IMR-90 (cell line): ENCODE measurements around the gene KCNJ1. TPM values are rescaled to one million over a fixed set of nuclear protein-coding genes. Genes with fewer than 3 reads are reported as not detected.

Experiments used
- ATAC-seq: fragments of 200-7000 bp; cut with Tn5 transposase; 2 replicates; pipeline ENCODE4 v1.9.1; 2020; ENCODE audit warnings: low read depth, mild to moderate bottlenecking, moderate library complexity
- BruUV-seq: library from RNA; stranded (reverse); fragments of 400-500 nt; replicated peaks from 2 replicates; lab custom pipeline; 2021; lab: Mats Ljungman, UMichigan
- CTCF ChIA-PET: fragments of 300-600 bp; formaldehyde crosslinking; extraction: SDS; loops from one replicate; lab custom pipeline; 2021; ENCODE audit warnings: antibody characterized with exemption; lab: Yijun Ruan, JAX
- POLR2A ChIA-PET: fragments of 300-600 bp; sonication (Branson Sonifier 250); formaldehyde crosslinking; loops from one replicate; lab custom pipeline; 2022; ENCODE audit warnings: antibody characterized with exemption; ENCODE audit not compliant: unreplicated experiment; lab: Charles Lee
- DNase-seq: peaks from one replicate; pipeline ENCODE4 v3.0.0; 2013
- H2AFZ ChIP-seq: replicated peaks from 2 replicates; pipeline ENCODE3; 2013; ENCODE audit warnings: low read length, mild to moderate bottlenecking; ENCODE audit not compliant: poor library complexity
- H2AK5ac ChIP-seq: 2 replicates; pipeline ENCODE4 v1.6.1; 2013; ENCODE audit warnings: low read depth, low read length, inconsistent platforms
- H2AK9ac ChIP-seq: replicated peaks from 2 replicates; pipeline ENCODE3; 2013; ENCODE audit warnings: mild to moderate bottlenecking, low read depth, low read length, moderate library complexity; ENCODE audit not compliant: poor library complexity
- H2BK120ac ChIP-seq: 2 replicates; pipeline ENCODE4 v1.6.1; 2013; ENCODE audit warnings: low read depth, low read length, inconsistent platforms
- H2BK15ac ChIP-seq: 3 replicates; pipeline ENCODE4 v1.6.1; 2013; ENCODE audit warnings: low read depth, low read length, inconsistent platforms
- H2BK20ac ChIP-seq: 2 replicates; pipeline ENCODE4 v1.6.1; 2013; ENCODE audit warnings: low read depth, mild to moderate bottlenecking, inconsistent platforms, low read length, moderate library complexity
- H2BK5ac ChIP-seq: 2 replicates; pipeline ENCODE4 v1.6.1; 2013; ENCODE audit warnings: mild to moderate bottlenecking, low read depth, low read length, inconsistent platforms; ENCODE audit not compliant: poor library complexity, severe bottlenecking
- H3K14ac ChIP-seq: replicated peaks from 2 replicates; pipeline ENCODE4 v1.6.1; 2013; ENCODE audit warnings: low read depth, low read length, inconsistent platforms
- H3K18ac ChIP-seq: 2 replicates; pipeline ENCODE4 v1.6.1; 2013; ENCODE audit warnings: low read depth, low read length, control low read depth
- H3K23ac ChIP-seq: 2 replicates; pipeline ENCODE4 v1.6.1; 2013; ENCODE audit warnings: low read depth, low read length, inconsistent platforms
- H3K27ac ChIP-seq: 2 replicates; pipeline ENCODE4 v1.5.1; 2013; ENCODE audit warnings: mild to moderate bottlenecking, control low read depth, low read length; ENCODE audit not compliant: insufficient read depth
- H3K27me3 ChIP-seq: 2 replicates; pipeline ENCODE4 v1.6.1; 2013; ENCODE audit warnings: low read length; ENCODE audit not compliant: control insufficient read depth, insufficient read depth
- H3K36me3 ChIP-seq: 2 replicates; pipeline ENCODE4 v1.6.1; 2013; ENCODE audit warnings: low read length, mixed read lengths; ENCODE audit not compliant: control insufficient read depth, insufficient read depth
- H3K4ac ChIP-seq: 2 replicates; pipeline ENCODE4 v1.6.1; 2013; ENCODE audit warnings: low read depth, low read length, inconsistent platforms
- H3K4me1 ChIP-seq: 2 replicates; pipeline ENCODE4 v1.6.1; 2013; ENCODE audit warnings: low read length, mixed read lengths; ENCODE audit not compliant: control insufficient read depth, insufficient read depth
- H3K4me2 ChIP-seq: 2 replicates; pipeline ENCODE4 v1.6.1; 2013; ENCODE audit warnings: low read depth, mild to moderate bottlenecking, control low read depth, low read length, moderate library complexity
- H3K4me3 ChIP-seq: 2 replicates; pipeline ENCODE4 v1.5.1; 2013; ENCODE audit warnings: low read depth, mild to moderate bottlenecking, control low read depth, low read length, moderate library complexity; ENCODE audit not compliant: insufficient read depth
- H3K56ac ChIP-seq: 2 replicates; pipeline ENCODE4 v1.6.1; 2013; ENCODE audit warnings: low read length, inconsistent platforms; ENCODE audit not compliant: insufficient read depth; ENCODE audit errors: extremely low read depth
- H3K79me1 ChIP-seq, 2 experiments: 2 replicates each; pipeline ENCODE4 v1.6.1; 2013; ENCODE audit warnings: low read length in 2 of 2, inconsistent platforms in 1 of 2, low read depth in 1 of 2
- H3K9ac ChIP-seq: 2 replicates; pipeline ENCODE4 v1.6.1; 2013; ENCODE audit warnings: low read depth, low read length, control low read depth
- H3K9me1 ChIP-seq: 2 replicates; pipeline ENCODE4 v1.6.1; 2013; ENCODE audit warnings: low read length, inconsistent platforms; ENCODE audit not compliant: insufficient read depth
- H3K9me3 ChIP-seq: 2 replicates; pipeline ENCODE4 v1.6.1; 2013; ENCODE audit warnings: low read length; ENCODE audit not compliant: control insufficient read depth, insufficient read depth
- H4K20me1 ChIP-seq: 2 replicates; pipeline ENCODE4 v1.6.1; 2013; ENCODE audit warnings: low read length, inconsistent platforms; ENCODE audit not compliant: insufficient read depth
- H4K5ac ChIP-seq: 2 replicates; pipeline ENCODE4 v1.6.1; 2013; ENCODE audit warnings: mild to moderate bottlenecking, low read depth, low read length, control low read depth
- H4K8ac ChIP-seq, 2 experiments: 2 replicates each; pipeline ENCODE4 v1.6.1; 2013; ENCODE audit warnings: low read depth in 2 of 2, low read length in 2 of 2, control low read depth in 1 of 2, inconsistent platforms in 1 of 2
- H4K91ac ChIP-seq: 2 replicates; pipeline ENCODE4 v1.6.1; 2013; ENCODE audit warnings: low read depth, low read length, inconsistent platforms; ENCODE audit not compliant: insufficient read depth
- BHLHE40 ChIP-seq: fragments of 150-350 bp; IDR thresholded peaks from 2 replicates; pipeline ENCODE4 v1.6.1; 2016; ENCODE audit warnings: mild to moderate bottlenecking, low read depth, low read length
- CEBPB ChIP-seq: IDR thresholded peaks from 2 replicates; pipeline ENCODE4 v1.6.1; 2012; ENCODE audit warnings: low read depth, low read length, improper control_type of control experiment
- CHD1 ChIP-seq: IDR thresholded peaks from 2 replicates; pipeline ENCODE4 v1.6.1; 2012; ENCODE audit warnings: low read depth, low read length, improper control_type of control experiment
- ELK1 ChIP-seq: fragments of 150-350 bp; IDR thresholded peaks from 2 replicates; pipeline ENCODE4 v1.6.1; 2016; ENCODE audit warnings: low read depth, mild to moderate bottlenecking, low read length, moderate library complexity, borderline replicate concordance
- FOS ChIP-seq: fragments of 150-350 bp; IDR thresholded peaks from 2 replicates; pipeline ENCODE4 v1.6.1; 2016; ENCODE audit warnings: low read depth, low read length
- MAFK ChIP-seq: IDR thresholded peaks from 2 replicates; pipeline ENCODE4 v1.6.1; 2012; ENCODE audit warnings: low read depth, low read length, improper control_type of control experiment
- MAZ ChIP-seq: IDR thresholded peaks from 2 replicates; pipeline ENCODE4 v1.6.1; 2012; ENCODE audit warnings: low read depth, mild to moderate bottlenecking, low read length, improper control_type of control experiment, moderate library complexity, borderline replicate concordance
- MXI1 ChIP-seq: IDR thresholded peaks from 2 replicates; pipeline ENCODE4 v1.6.1; 2012; ENCODE audit warnings: low read depth, mild to moderate bottlenecking, low read length, moderate library complexity, borderline replicate concordance
- NFE2L2 ChIP-seq: fragments of 150-350 bp; IDR thresholded peaks from 2 replicates; pipeline ENCODE4 v1.6.1; 2016; ENCODE audit warnings: low read depth, mild to moderate bottlenecking, low read length
- RAD21 ChIP-seq: IDR thresholded peaks from 2 replicates; pipeline ENCODE4 v1.6.1; 2012; ENCODE audit warnings: low read length, improper control_type of control experiment
- RCOR1 ChIP-seq: IDR thresholded peaks from 2 replicates; pipeline ENCODE4 v1.6.1; 2012; ENCODE audit warnings: mild to moderate bottlenecking, low read length, improper control_type of control experiment; ENCODE audit not compliant: insufficient replicate concordance
- RFX5 ChIP-seq: IDR thresholded peaks from 2 replicates; pipeline ENCODE4 v1.8.0; 2012; ENCODE audit warnings: low read depth, mild to moderate bottlenecking, low read length, moderate library complexity
- SMC3 ChIP-seq: fragments of 150-350 bp; IDR thresholded peaks from 2 replicates; pipeline ENCODE4 v1.6.1; 2016; ENCODE audit warnings: low read depth, mild to moderate bottlenecking, antibody characterized with exemption, low read length, moderate library complexity
- USF2 ChIP-seq: fragments of 150-350 bp; IDR thresholded peaks from 2 replicates; pipeline ENCODE4 v1.6.1; 2017; ENCODE audit warnings: mild to moderate bottlenecking, antibody characterized with exemption, low read length, low read depth
- WGBS, 2 experiments: methylation state at CpG; one replicate each; pipeline versions ENCODE4 v1.1.5 to v1.1.7; 2013; ENCODE audit warnings: missing lambda C conversion rate in 2 of 2; ENCODE audit not compliant: insufficient read length in 1 of 2; ENCODE audit errors: extremely low coverage in 2 of 2; 5-methylcytosine and 5-hydroxymethylcytosine counted together
- dilution Hi-C: fragments of 300-500 bp; cut with HindIII; formaldehyde crosslinking; loops from one replicate; pipeline ENCODE4 v1.14.3; 2018; ENCODE audit warnings: low sequenced_read_pairs; ENCODE audit not compliant: unreplicated experiment
- in situ Hi-C: fragments of 300-500 bp; cut with MboI; formaldehyde crosslinking; loops from 3 replicates; pipeline ENCODE4 v1.14.3; 2019; ENCODE audit warnings: low sequenced_read_pairs, inconsistent platforms, mixed read lengths
- intact Hi-C: fragments of 100-400 bp; cut with micrococcal nuclease; formaldehyde crosslinking; loops from 2 replicates; pipeline ENCODE4 v1.10.0; 2022
- polyA plus RNA-seq, 3 experiments: library from polyadenylated mRNA; depleted of rRNA; stranded (reverse); fragments of >200 nt; gene quantifications; 2 replicates each; pipeline ENCODE4 v1.2.3, GENCODE V29; 2012; ENCODE audit warnings: low replicate concordance in 1 of 3
- total RNA-seq: library from RNA; depleted of rRNA; stranded (reverse); fragments of >200 nt; gene quantifications from 2 replicates; pipeline ENCODE4 v1.2.3, GENCODE V29; 2012

Gene KCNJ1
- total and polyA plus RNA-seq, 2 of the 4 experiments (the other 2 are of a cell fraction) = not detected

GRCh38 chr11:128904656-128905344, 37.7 kb upstream of the KCNJ1 start (continued):
- TF ChIP-seq MXI1 = no peak
- TF ChIP-seq RFX5 = no peak
- no peak for TF ChIP-seq BHLHE40
- TF ChIP-seq RCOR1 = no peak
- TF ChIP-seq CEBPB = no peak
- TF ChIP-seq RAD21 = no peak
- no peak for TF ChIP-seq CHD1
- TF ChIP-seq MAFK = no peak

GRCh38 chr11:128904303-128904655, 37.2 kb upstream of the KCNJ1 start:
- Histone ChIP-seq H2BK120ac (no peak overlapping the region), H3K9me1 (peaks cover 3% of the 10 kb centered on the region; the same call in 1 of the 2 replicates)
- in situ Hi-C loops = no loop called here

More at GRCh38 chr11:128904303-128904655, 37.2 kb upstream of the KCNJ1 start:
- WGBS, 2 experiments = 80% methylated on average over 2 of the region's 14 CpGs; no CpG with 5 or more reads in 1 of the 2 experiments
- Histone ChIP-seq H3K36me3 (no peaks in the 10 kb centered on the region), H3K56ac (no peak overlapping the region), H3K18ac (no peak overlapping the region), H3K27ac (no peak overlapping the region), H3K79me1 (no peaks in the 10 kb centered on the region), H3K4me2 (no peak overlapping the region), H3K27me3 (no peaks in the 10 kb centered on the region), H2BK5ac (no peak overlapping the region), H3K23ac (no peak overlapping the region), H2AK5ac (peak overlapping the region; percentile 43; the same call in 1 of the 2 replicates), H2BK15ac (no peak overlapping the region), H3K9ac (no peak overlapping the region), H4K91ac (no peak overlapping the region; the same call in 1 of the 2 replicates), H2AFZ (peak overlapping the region; percentile 52), H3K4ac (no peak overlapping the region), H2AK9ac (peak overlapping the region; percentile 9), H3K4me1 (peaks cover 18% of the 10 kb centered on the region), H2BK20ac (peak overlapping the region; percentile 11; the same call in 1 of the 2 replicates), H3K4me3 (no peak overlapping the region), H4K20me1 (no peaks in the 10 kb centered on the region), H3K9me3 (no peaks in the 10 kb centered on the region), H4K5ac (no peak overlapping the region), H3K14ac (no peak overlapping the region), H4K8ac (no peak overlapping the region)
- TF ChIP-seq MXI1 (no peak), MAZ (no peak), FOS (no peak), SMC3 (no peak), RAD21 (no peak), USF2 (no peak), MAFK (no peak), BHLHE40 (no peak), NFE2L2 (no peak), ELK1 (no peak), RFX5 (no peak), RCOR1 (no peak)
- dilution Hi-C loops (no loop called here), intact Hi-C loops (no loop called here)
- no peak for DNase-seq
- no TSS peak for BruUV-seq
- no peak for ATAC-seq
- CTCF ChIA-PET = interaction anchor here (1.0 kb wide), 1 partner anchor 44 kb away, joined by 3 read pairs; no protein-coding TSS in a partner anchor
- POLR2A ChIA-PET = no interaction called here
